GM12878 (cell line): ENCODE data around the gene XPO6. TPM values are rescaled to one million over a fixed set of nuclear protein-coding genes. Genes with fewer than 3 reads are reported as not detected.

Experiments used
- ATAC-seq: fragments of 200-7000 bp; cut with Tn5 transposase; 3 replicates; pipeline ENCODE4 v1.9.1; 2020; ENCODE audit warnings: mild to moderate bottlenecking, moderate library complexity
- BruUV-seq: library from RNA; stranded (reverse); fragments of 400-500 nt; replicated peaks from 2 replicates; lab custom pipeline; 2021; lab: Mats Ljungman, UMichigan
- CTCF ChIA-PET: fragments of 300-600 bp; sonication (Branson Sonifier 250); formaldehyde crosslinking; extraction: SDS; loops from one replicate; lab custom pipeline; 2021; ENCODE audit warnings: inconsistent platforms; lab: Yijun Ruan, JAX
- POLR2A ChIA-PET: fragments of 350-600 bp; formaldehyde crosslinking; extraction: SDS; loops from one replicate; lab custom pipeline; 2021; ENCODE audit warnings: inconsistent platforms; lab: Charles Lee
- RAD21 ChIA-PET: fragments of 300-600 bp; sonication (Branson Sonifier 250); formaldehyde crosslinking; loops from one replicate; lab custom pipeline; 2023; ENCODE audit warnings: antibody characterized with exemption; ENCODE audit not compliant: unreplicated experiment; lab: Charles Lee
- SMC1A ChIA-PET: fragments of 300-600 bp; sonication (Branson Sonifier 250); formaldehyde crosslinking; loops from one replicate; lab custom pipeline; 2023; ENCODE audit not compliant: unreplicated experiment, uncharacterized antibody; lab: Charles Lee
- DNase-seq: peaks from one replicate; pipeline ENCODE4 v3.0.0-alpha.2; 2011; ENCODE audit warnings: low read depth, low spot score
- FAIRE-seq: peaks from 3 replicates; lab custom pipeline; 2011; peaks lifted over from hg19 to GRCh38; lab: Jason Lieb, UNC
- H2AFZ ChIP-seq: 2 replicates; pipeline ENCODE4 v1.6.0; 2011; ENCODE audit warnings: low read depth, low read length, control low read depth; ENCODE audit not compliant: control insufficient read depth
- H3K27ac ChIP-seq: 2 replicates; pipeline ENCODE4 v1.5.1; 2011; ENCODE audit warnings: control low read depth; ENCODE audit not compliant: control insufficient read depth, insufficient read depth
- H3K27me3 ChIP-seq, 2 experiments: replicated peaks in 1 of 2; 2 replicates each; pipeline versions ENCODE4 v1.6.0 to v1.6.1; 2011; ENCODE audit warnings: low read length in 1 of 2; ENCODE audit not compliant: control insufficient read depth in 2 of 2, insufficient read depth in 2 of 2
- H3K36me3 ChIP-seq, 2 experiments: 2 replicates each; pipeline ENCODE4 v1.5.1; 2011; ENCODE audit warnings: low read length in 1 of 2; ENCODE audit not compliant: control insufficient read depth in 2 of 2, insufficient read depth in 2 of 2
- H3K4me1 ChIP-seq: 2 replicates; pipeline ENCODE4 v1.6.1; 2011; ENCODE audit warnings: mild to moderate bottlenecking, low read length, moderate library complexity, mixed read lengths; ENCODE audit not compliant: control insufficient read depth, insufficient read depth
- H3K4me2 ChIP-seq: 2 replicates; pipeline ENCODE4 v1.6.0; 2011; ENCODE audit warnings: control low read depth; ENCODE audit not compliant: control insufficient read depth, insufficient read depth
- H3K4me3 ChIP-seq: fragments of 200-600 bp; sonication (generic); 2 replicates; pipeline ENCODE4 v1.5.1; 2016
- H3K79me2 ChIP-seq: 2 replicates; pipeline ENCODE4 v1.6.0; 2011; ENCODE audit warnings: low read length; ENCODE audit not compliant: control insufficient read depth, insufficient read depth
- H3K9ac ChIP-seq: 2 replicates; pipeline ENCODE4 v1.8.0; 2011; ENCODE audit warnings: low read length, control low read depth, mixed read lengths; ENCODE audit not compliant: control insufficient read depth, insufficient read depth
- H3K9me3 ChIP-seq: replicated peaks from 3 replicates; pipeline ENCODE4 v1.5.1; 2011; ENCODE audit warnings: mild to moderate bottlenecking, low read length; ENCODE audit not compliant: control insufficient read depth, insufficient read depth
- H4K20me1 ChIP-seq: 2 replicates; pipeline ENCODE4 v1.6.0; 2011; ENCODE audit not compliant: control insufficient read depth, insufficient read depth
- BACH1 ChIP-seq: fragments of 450-650 bp; IDR thresholded peaks from 2 replicates; pipeline ENCODE4 v1.6.1; 2017; ENCODE audit warnings: mild to moderate bottlenecking, borderline replicate concordance
- BHLHE40 ChIP-seq, 2 experiments: fragments of 450-650 bp in 1 of 2; IDR thresholded peaks; 2 replicates each; pipeline ENCODE4 v1.6.1; 2011 to 2017; ENCODE audit warnings: low read depth in 2 of 2, borderline replicate concordance in 1 of 2, improper control_type of control experiment in 1 of 2, low read length in 1 of 2, mild to moderate bottlenecking in 1 of 2
- HDGF ChIP-seq: fragments of 450-650 bp; IDR thresholded peaks from 2 replicates; pipeline ENCODE4 v1.6.1; 2016; ENCODE audit warnings: antibody characterized with exemption
- IRF5 ChIP-seq: fragments of 450-650 bp; IDR thresholded peaks from 2 replicates; pipeline ENCODE4 v1.6.1; 2017; ENCODE audit warnings: borderline replicate concordance
- MTA3 ChIP-seq: IDR thresholded peaks from 2 replicates; pipeline ENCODE4 v1.6.1; 2012; ENCODE audit warnings: low read length, inconsistent platforms, borderline replicate concordance
- SMC3 ChIP-seq: IDR thresholded peaks from 2 replicates; pipeline ENCODE4 v1.6.1; 2011; ENCODE audit warnings: low read length, improper control_type of control experiment, borderline replicate concordance
- SREBF2 ChIP-seq: IDR thresholded peaks from 2 replicates; pipeline ENCODE4 v1.6.1; 2012; ENCODE audit warnings: mild to moderate bottlenecking, low read length
- WGBS: methylation state at CpG from one replicate; pipeline ENCODE4 v1.1.6; 2016; ENCODE audit warnings: low lambda C conversion rate; ENCODE audit not compliant: insufficient replicate concordance, insufficient coverage; ENCODE audit errors: missing lambda C conversion rate; 5-methylcytosine and 5-hydroxymethylcytosine counted together
- in situ Hi-C: fragments of 300-500 bp; cut with MboI; formaldehyde crosslinking; loops from 9 replicates; pipeline ENCODE4 v1.14.3; 2018; ENCODE audit warnings: mixed read lengths
- intact Hi-C: fragments of 100-400 bp; cut with micrococcal nuclease; formaldehyde crosslinking; loops from one replicate; pipeline ENCODE4 v1.14.2; 2022; ENCODE audit not compliant: unreplicated experiment
- polyA plus RNA-seq, 11 experiments: library from polyadenylated mRNA; depleted of rRNA in 4 of 11; unstranded in 6 of 11; stranded (reverse) in 5 of 11; fragments of >200 nt; fragmentation: Nextera tagmentation in 4 of 11; fragmentation: Illumina TruSeq in 1 of 11; extraction: Ambion mirVana in 4 of 11; extraction: Trizol in 1 of 11; gene quantifications; 1 replicate in 1 of 11; 2 replicates in 10 of 11; pipeline versions ENCODE4 v1.2.1 to v1.2.3, GENCODE V29; 2011 to 2016; ENCODE audit warnings: inconsistent platforms in 2 of 11, missing spikeins in 2 of 11, low read depth in 1 of 11
- total RNA-seq, 4 experiments: library from RNA; depleted of rRNA in 3 of 4; stranded (reverse); fragments of >200 nt in 3 of 4; fragmentation: Illumina TruSeq in 1 of 4; extraction: Trizol in 1 of 4; gene quantifications; 2 replicates each; pipeline versions ENCODE4 v1.2.1 to v1.2.3, GENCODE V29; 2013 to 2021
- TF ChIP-seq, protein P1 (sequence below), 3 experiments: IDR thresholded peaks in 2 of 3; conservative IDR thresholded peaks in 1 of 3; 2 replicates each; pipeline ENCODE4 v1.5.1; 2011; ENCODE audit warnings: low read depth in 3 of 3, low read length in 3 of 3, mild to moderate bottlenecking in 3 of 3, control low read depth in 2 of 3, moderate library complexity in 2 of 3, inconsistent platforms in 1 of 3, mixed read lengths in 1 of 3; ENCODE audit not compliant: control insufficient read depth in 2 of 3, insufficient read depth in 1 of 3; ENCODE audit errors: extremely low read depth in 1 of 3

The XPO6 gene
- total and polyA plus RNA-seq, 10 of the 15 experiments (the other 5 are each of a cell fraction or from before 2014, with no cell fraction given) = 9.9 to 246 (median 110) TPM

DNA sequence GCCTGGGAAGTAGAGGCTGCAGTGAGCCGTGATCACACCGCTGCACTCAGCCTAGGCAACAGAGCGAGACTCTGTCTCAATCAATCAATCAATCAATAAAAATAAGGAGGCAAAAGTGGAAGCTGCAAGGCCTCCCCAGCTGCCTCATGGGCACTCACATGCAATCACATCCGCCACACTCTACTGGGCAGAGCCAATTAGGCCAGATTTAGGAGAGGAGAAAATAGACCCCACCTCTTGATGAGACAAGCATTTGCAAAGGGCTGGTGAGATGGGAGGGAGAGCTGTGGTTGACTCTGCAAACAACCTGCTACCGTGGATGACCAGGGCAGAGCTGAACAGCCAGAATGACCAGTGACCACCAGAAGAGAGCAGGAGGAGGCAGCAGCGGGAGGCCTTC, 133.5 kb downstream of the XPO6 start:
- WGBS = 47% methylated on average over 6 of the region's 6 CpGs
- no peak overlapping the region for H3K4me2 ChIP-seq
- intact Hi-C loops = no loop called here
- SMC1A ChIA-PET = no interaction called here
- BruUV-seq = no TSS peak
- no peaks in the 10 kb centered on the region for H4K20me1 ChIP-seq
- no peak overlapping the region for H3K4me3 ChIP-seq
- H3K27ac ChIP-seq = no peak overlapping the region
- in situ Hi-C loops = no loop called here
- DNase-seq (no peak), FAIRE-seq (no peak), ATAC-seq (no peak)
- H3K9ac ChIP-seq = no peak overlapping the region
- H3K36me3 ChIP-seq = no peaks in the 10 kb centered on the region
- POLR2A ChIA-PET = no interaction called here
- no peaks in the 10 kb centered on the region for H3K79me2 ChIP-seq
- CTCF ChIA-PET = no interaction called here
- no peak for TF ChIP-seq MTA3
- no peak for TF ChIP-seq HDGF
- no peak for TF ChIP-seq IRF5
- no peak for TF ChIP-seq SREBF2
- no peak for TF ChIP-seq BACH1
- no peak for TF ChIP-seq SMC3
- TF ChIP-seq, protein P1, sequence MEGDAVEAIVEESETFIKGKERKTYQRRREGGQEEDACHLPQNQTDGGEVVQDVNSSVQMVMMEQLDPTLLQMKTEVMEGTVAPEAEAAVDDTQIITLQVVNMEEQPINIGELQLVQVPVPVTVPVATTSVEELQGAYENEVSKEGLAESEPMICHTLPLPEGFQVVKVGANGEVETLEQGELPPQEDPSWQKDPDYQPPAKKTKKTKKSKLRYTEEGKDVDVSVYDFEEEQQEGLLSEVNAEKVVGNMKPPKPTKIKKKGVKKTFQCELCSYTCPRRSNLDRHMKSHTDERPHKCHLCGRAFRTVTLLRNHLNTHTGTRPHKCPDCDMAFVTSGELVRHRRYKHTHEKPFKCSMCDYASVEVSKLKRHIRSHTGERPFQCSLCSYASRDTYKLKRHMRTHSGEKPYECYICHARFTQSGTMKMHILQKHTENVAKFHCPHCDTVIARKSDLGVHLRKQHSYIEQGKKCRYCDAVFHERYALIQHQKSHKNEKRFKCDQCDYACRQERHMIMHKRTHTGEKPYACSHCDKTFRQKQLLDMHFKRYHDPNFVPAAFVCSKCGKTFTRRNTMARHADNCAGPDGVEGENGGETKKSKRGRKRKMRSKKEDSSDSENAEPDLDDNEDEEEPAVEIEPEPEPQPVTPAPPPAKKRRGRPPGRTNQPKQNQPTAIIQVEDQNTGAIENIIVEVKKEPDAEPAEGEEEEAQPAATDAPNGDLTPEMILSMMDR (IDR thresholded peaks at IDR 0.05 in 2 of 3, conservative IDR thresholded peaks at IDR 0.05 in 1 of 3; ENCODE audit: control insufficient read depth in 2 of 3, extremely low read depth in 1 of 3, insufficient read depth in 1 of 3, low read depth in 3 of 3, low read length in 3 of 3) = no peak
- TF ChIP-seq BHLHE40 (IDR thresholded peaks at IDR 0.05; ENCODE audit: borderline replicate concordance in 1 of 2, low read depth in 2 of 2, low read length in 1 of 2) = no peak
- H3K9me3 ChIP-seq = no peaks in the 10 kb centered on the region
- RAD21 ChIA-PET = no interaction called here
- no peaks in the 10 kb centered on the region for H3K27me3 ChIP-seq
- H3K4me1 ChIP-seq = no peaks in the 10 kb centered on the region
- no peak overlapping the region for H2AFZ ChIP-seq
